ENCODE measurements around the gene LSM3. TPM values are rescaled to one million over a fixed set of nuclear protein-coding genes. Genes with fewer than 3 reads are reported as not detected.

Gene LSM3
- total RNA-seq, 6 experiments from 2014 or later: 15.5 to 21.1 (median 18.7) TPM

DNA sequence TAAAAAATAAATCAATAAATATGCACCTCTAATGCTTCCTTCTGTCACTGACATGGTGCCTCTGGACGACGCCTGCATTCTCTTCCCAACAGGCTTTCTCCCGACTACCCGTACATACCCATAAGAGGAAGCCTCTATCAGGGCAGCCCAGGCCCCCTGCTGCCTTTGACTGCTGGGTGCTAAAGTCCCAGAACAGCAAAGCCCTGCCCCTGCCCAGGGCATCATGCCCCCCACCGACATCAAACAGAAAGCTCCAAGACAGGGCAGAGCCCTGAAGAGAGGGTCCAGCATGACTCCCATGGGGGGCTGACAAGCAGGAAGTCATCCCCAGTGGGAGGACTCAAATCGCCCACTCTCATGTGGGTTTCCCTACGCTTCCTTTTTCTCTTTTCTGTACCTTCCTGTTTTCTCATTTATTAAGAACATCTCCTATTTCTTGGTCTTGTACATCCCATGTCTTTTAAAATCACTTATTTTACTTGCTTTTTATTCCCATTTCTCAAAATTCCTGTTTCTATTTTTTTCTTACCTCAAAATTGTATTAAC lies 23.6 kb upstream of the LSM3 start:
- Mint-ChIP-seq H3K36me3 (ENCODE audit: low read depth) (peaks cover 45% of the 10 kb centered on the region), H3K27ac (no peak overlapping the region), H3K4me3 (no peak overlapping the region), H3K4me1 (ENCODE audit: low read depth) (peaks cover 12% of the 10 kb centered on the region), H3K9me3 (no peaks in the 10 kb centered on the region), H3K27me3 (ENCODE audit: insufficient read depth) (peaks cover 3% of the 10 kb centered on the region; the same call in 1 of the 2 replicates)
- DNase-seq: no peak
- TF ChIP-seq, protein P1, sequence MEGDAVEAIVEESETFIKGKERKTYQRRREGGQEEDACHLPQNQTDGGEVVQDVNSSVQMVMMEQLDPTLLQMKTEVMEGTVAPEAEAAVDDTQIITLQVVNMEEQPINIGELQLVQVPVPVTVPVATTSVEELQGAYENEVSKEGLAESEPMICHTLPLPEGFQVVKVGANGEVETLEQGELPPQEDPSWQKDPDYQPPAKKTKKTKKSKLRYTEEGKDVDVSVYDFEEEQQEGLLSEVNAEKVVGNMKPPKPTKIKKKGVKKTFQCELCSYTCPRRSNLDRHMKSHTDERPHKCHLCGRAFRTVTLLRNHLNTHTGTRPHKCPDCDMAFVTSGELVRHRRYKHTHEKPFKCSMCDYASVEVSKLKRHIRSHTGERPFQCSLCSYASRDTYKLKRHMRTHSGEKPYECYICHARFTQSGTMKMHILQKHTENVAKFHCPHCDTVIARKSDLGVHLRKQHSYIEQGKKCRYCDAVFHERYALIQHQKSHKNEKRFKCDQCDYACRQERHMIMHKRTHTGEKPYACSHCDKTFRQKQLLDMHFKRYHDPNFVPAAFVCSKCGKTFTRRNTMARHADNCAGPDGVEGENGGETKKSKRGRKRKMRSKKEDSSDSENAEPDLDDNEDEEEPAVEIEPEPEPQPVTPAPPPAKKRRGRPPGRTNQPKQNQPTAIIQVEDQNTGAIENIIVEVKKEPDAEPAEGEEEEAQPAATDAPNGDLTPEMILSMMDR (IDR thresholded peaks at IDR 0.05): no peak

GRCh38 chr3:14156201-14156600 lies 22.4 kb upstream of the LSM3 start:
- Mint-ChIP-seq H3K9me3 (peaks cover 4% of the 10 kb centered on the region), H3K27me3 (ENCODE audit: insufficient read depth) (peaks cover 3% of the 10 kb centered on the region; the same call in 1 of the 2 replicates), H3K36me3 (ENCODE audit: low read depth) (peaks cover 57% of the 10 kb centered on the region), H3K4me1 (ENCODE audit: low read depth) (peaks cover under 1% of the 10 kb centered on the region; the same call in 1 of the 2 replicates), H3K27ac (peak overlapping the region; percentile 44; the same call in 1 of the 2 replicates), H3K4me3 (no peak overlapping the region)
- no peak for DNase-seq
- TF ChIP-seq, protein P1 (IDR thresholded peaks at IDR 0.05): no peak

GRCh38 chr3:14156843-14157561 lies 21.6 kb upstream of the LSM3 start:
- DNase-seq: no peak
- Mint-ChIP-seq H3K27ac (no peak overlapping the region), H3K4me3 (no peak overlapping the region), H3K27me3 (ENCODE audit: insufficient read depth) (peaks cover 2% of the 10 kb centered on the region; the same call in 1 of the 2 replicates), H3K4me1 (ENCODE audit: low read depth) (no peaks in the 10 kb centered on the region), H3K36me3 (ENCODE audit: low read depth) (peaks cover 65% of the 10 kb centered on the region), H3K9me3 (peaks cover 12% of the 10 kb centered on the region)
- TF ChIP-seq, protein P1 (IDR thresholded peaks at IDR 0.05): no peak

- no peaks in the 10 kb centered on the region for H3K27me3 Mint-ChIP-seq (ENCODE audit: insufficient read depth)
- TF ChIP-seq, protein P1 (IDR thresholded peaks at IDR 0.05): no peak
- no peak overlapping the region for H3K27ac Mint-ChIP-seq
- H3K36me3 Mint-ChIP-seq (ENCODE audit: low read depth): peaks cover 70% of the 10 kb centered on the region
- H3K9me3 Mint-ChIP-seq: peaks cover 20% of the 10 kb centered on the region
- H3K4me3 Mint-ChIP-seq: no peak overlapping the region
- H3K4me1 Mint-ChIP-seq (ENCODE audit: low read depth): 0 out of 2 replicates have a peak, but pooled peaks cover 6% of the 10 kb centered on the region
- DNase-seq: no peak
Measured at GRCh38 chr3:14157951-14158350, 20.7 kb upstream of the LSM3 start.

DNA sequence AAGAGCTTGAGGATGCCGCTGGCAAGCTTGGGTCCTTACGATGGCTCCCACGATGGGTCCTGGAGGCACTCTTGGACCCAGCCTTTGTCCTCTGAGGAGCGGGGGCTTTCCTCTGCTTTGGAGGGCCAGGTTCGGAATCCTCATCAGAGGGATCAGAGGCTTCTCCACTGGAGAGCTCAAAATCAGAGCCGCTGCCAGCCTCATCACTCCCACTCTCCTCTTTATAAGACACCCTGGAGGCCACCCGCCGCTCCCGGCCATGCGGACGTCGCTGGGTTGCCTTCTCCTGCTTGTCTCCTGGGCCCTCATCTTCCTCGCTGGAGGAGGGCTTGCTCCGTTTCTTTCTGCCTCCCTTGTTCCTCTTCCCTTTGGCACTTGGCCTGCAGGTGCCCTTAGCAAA lies 20.2 kb upstream of the LSM3 start:
- DNase-seq: no peak
- no peak overlapping the region for H3K4me3 Mint-ChIP-seq
- H3K27ac Mint-ChIP-seq: no peak overlapping the region
- no peaks in the 10 kb centered on the region for H3K27me3 Mint-ChIP-seq (ENCODE audit: insufficient read depth)
- H3K9me3 Mint-ChIP-seq: peaks cover 20% of the 10 kb centered on the region
- H3K36me3 Mint-ChIP-seq (ENCODE audit: low read depth): peaks cover 74% of the 10 kb centered on the region
- TF ChIP-seq, protein P1 (IDR thresholded peaks at IDR 0.05): no peak
- peaks cover 10% of the 10 kb centered on the region; the same call in 1 of the 2 replicates for H3K4me1 Mint-ChIP-seq (ENCODE audit: low read depth)

Measured in HFFc6 (cell line).